ENCODE results near the gene BTBD16.

DNA sequence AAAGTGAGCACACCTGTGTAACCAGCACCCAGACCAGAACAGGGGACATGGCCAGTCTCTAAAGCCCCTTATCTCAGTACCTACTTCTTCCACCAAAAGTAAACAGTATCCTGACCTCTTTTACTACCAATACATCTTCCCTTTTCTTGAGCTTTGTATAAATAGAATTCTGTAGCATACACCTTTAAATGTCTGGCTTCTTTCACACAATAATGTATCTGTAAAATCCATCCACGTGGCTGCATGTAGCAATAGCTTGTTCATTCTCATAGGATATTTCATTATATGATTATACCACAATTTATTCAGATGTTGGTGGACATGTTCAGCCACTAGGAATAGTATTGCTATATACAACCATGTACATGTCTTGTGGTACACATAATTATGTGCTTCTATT lies 40.6 kb downstream of the BTBD16 start:
- TF ChIP-seq CTCF (conservative IDR thresholded peaks at IDR 0.05; ENCODE audit: low read length) (no peak), EZH2phosphoT487 (IDR thresholded peaks at IDR 0.05; ENCODE audit: borderline replicate concordance, low read depth, low read length) (no peak)
